NCI-H82 (cell line): ENCODE data around the gene ZNF57.
"Not testable (repeated sequence)": the region's sequence is repeated elsewhere in the genome, so short reads cannot be mapped to it uniquely, and the experiment has no call there.

Experiments
- DNase-seq: peaks from one replicate; lab custom pipeline; 2025; lab: John Stamatoyannopoulos, UW

ZNF57 gene

GRCh38 chr19:2952953-2953481 is 52.3 kb downstream of the ZNF57 start:
- no peak for DNase-seq

DNA sequence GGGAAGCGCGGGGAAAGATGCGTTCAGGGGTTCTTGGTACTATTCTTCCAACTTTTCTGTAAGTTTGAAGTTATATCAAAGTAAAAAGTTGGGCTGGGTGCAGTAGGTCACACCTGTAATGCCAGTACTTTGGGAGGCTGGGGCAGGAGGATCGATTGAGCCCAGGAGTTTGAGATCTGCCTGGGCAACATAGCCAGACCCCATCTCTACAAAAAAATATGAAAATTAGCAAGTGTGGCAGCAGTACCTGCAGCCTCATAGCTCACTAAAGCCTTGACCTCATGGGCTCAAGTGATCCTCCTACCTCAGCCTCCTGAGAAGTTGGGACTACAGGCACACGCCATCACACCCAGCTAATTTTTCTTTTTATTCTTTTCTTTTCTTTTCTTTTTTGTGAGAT is 56.4 kb downstream of the ZNF57 start:
- no peak for DNase-seq

DNA sequence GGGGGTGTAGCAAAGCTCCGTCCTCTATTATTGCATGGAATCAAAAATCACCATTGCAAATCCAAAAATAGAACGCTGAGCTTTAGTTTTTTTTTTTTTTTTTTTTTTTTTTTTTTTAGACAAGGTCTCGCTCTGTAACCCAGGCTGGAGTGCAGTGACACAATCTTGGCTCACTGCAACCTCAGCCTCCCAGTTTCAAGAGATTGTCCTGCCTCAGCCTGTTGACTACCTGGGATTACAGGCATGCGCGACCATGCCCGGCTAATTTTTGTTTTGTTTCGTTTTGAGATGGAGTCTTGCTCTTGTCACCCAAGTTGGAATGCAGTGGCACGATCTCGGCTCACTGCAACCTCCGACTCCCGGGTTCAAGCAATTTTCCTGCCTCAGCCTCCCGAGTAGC is 59.4 kb downstream of the ZNF57 start:
- DNase-seq = no peak

GRCh38 chr19:2962018-2962670 is 61.4 kb downstream of the ZNF57 start:
- peak; percentile 86 for DNase-seq

GRCh38 chr19:2963122-2963521 is 62.4 kb downstream of the ZNF57 start:
- DNase-seq = no peak

- not testable (repeated sequence) for DNase-seq
Measured at GRCh38 chr19:2963631-2964030, 62.9 kb downstream of the ZNF57 start.

- no peak for DNase-seq
Measured at GRCh38 chr19:2964874-2965273, 64.1 kb downstream of the ZNF57 start.

DNA sequence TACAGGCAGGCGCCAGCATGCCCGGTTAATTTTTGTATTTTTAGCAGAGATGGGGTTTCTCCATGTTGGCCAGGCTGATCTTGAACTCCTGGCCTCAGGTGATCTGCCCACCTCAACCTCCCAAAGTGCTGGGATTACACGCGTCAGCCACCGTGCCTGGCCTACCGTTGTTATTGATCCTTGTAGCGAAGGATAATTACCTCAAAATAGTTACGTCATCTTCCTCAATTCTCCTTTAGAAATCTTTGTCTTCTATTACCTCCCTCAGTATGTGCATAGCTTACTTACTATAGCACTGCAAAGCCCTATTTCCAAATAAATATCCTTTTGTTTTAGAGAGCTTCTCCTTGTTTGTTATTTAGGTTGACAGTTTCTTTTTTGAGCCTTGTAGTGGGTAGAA is 67.2 kb downstream of the ZNF57 start:
- no peak for DNase-seq
